A549 (cell line): ENCODE data around the gene STYK1. TPM values are rescaled to one million over a fixed set of nuclear protein-coding genes. Genes with fewer than 3 reads are reported as not detected.

Source experiments
- ATAC-seq, 2 experiments: fragments of 200-7000 bp in 1 of 2; fragments of >200 bp in 1 of 2; cut with Nextera tagmentation in 1 of 2; cut with Tn5 transposase in 1 of 2; 3 replicates each; pipeline versions ENCODE4 v1.8.0 to v1.9.1; 2018 to 2020; ENCODE audit warnings: mild to moderate bottlenecking in 1 of 2, moderate library complexity in 1 of 2
- CTCF ChIA-PET: fragments of 300-600 bp; sonication (Branson Sonifier 250); formaldehyde crosslinking; extraction: SDS; loops from one replicate; lab custom pipeline; 2021; ENCODE audit warnings: antibody characterized with exemption, inconsistent platforms; lab: Yijun Ruan, JAX
- POLR2A ChIA-PET: fragments of 350-600 bp; formaldehyde crosslinking; extraction: SDS; loops from one replicate; lab custom pipeline; 2021; ENCODE audit warnings: antibody characterized with exemption, inconsistent platforms; lab: Yijun Ruan, JAX
- DNase-seq, 2 experiments: peaks; one replicate each; pipeline versions ENCODE4 v3.0.0 to v3.0.0-alpha.2; 2011 to 2016; ENCODE audit warnings: low read depth in 1 of 2, low spot score in 1 of 2
- FAIRE-seq: peaks from 2 replicates; lab custom pipeline; 2011; peaks lifted over from hg19 to GRCh38; lab: Jason Lieb, UNC
- H3K27ac ChIP-seq, 2 experiments: fragments of >200 bp; sonication (Bioruptor Twin); formaldehyde crosslinking; 3 replicates each; pipeline ENCODE4 v1.5.1; 2016 to 2017
- H3K4me1 ChIP-seq: fragments of >200 bp; sonication (Bioruptor Twin); formaldehyde crosslinking; 3 replicates; pipeline ENCODE4 v1.6.1; 2016
- H3K4me2 ChIP-seq: fragments of >200 bp; sonication (Bioruptor Twin); formaldehyde crosslinking; 3 replicates; pipeline ENCODE4 v1.6.1; 2016
- H3K4me3 ChIP-seq: fragments of >200 bp; sonication (Bioruptor Twin); formaldehyde crosslinking; 3 replicates; pipeline ENCODE4 v1.5.1; 2016
- H3K9me3 ChIP-seq: fragments of >200 bp; sonication (Bioruptor Twin); formaldehyde crosslinking; 3 replicates; pipeline ENCODE4 v1.6.1; 2016
- CBX2 ChIP-seq: fragments of 200-600 bp; sonication (generic); IDR thresholded peaks from 2 replicates; pipeline ENCODE4 v1.6.1; 2016; ENCODE audit warnings: low read depth, mild to moderate bottlenecking, borderline replicate concordance
- CBX8 ChIP-seq: fragments of 200-600 bp; sonication (generic); IDR thresholded peaks from 2 replicates; pipeline ENCODE4 v1.6.1; 2016
- CEBPB ChIP-seq, 2 experiments: fragments of >200 bp in 1 of 2; sonication (Bioruptor Twin) in 1 of 2; formaldehyde crosslinking in 1 of 2; IDR thresholded peaks; 2 replicates each; pipeline ENCODE4 v1.6.1; 2012 to 2016
- CTCF ChIP-seq: fragments of >200 bp; sonication (Bioruptor Twin); formaldehyde crosslinking; IDR thresholded peaks from 3 replicates; pipeline ENCODE4 v1.5.1; 2016
- EHF ChIP-seq: fragments of 250-450 bp; sonication (Bioruptor Pico); IDR thresholded peaks from 2 replicates; pipeline ENCODE4 v1.5.0; 2020; ENCODE audit warnings: mild to moderate bottlenecking
- EP300 ChIP-seq, 2 experiments: fragments of >200 bp; sonication (Bioruptor Twin); formaldehyde crosslinking; IDR thresholded peaks; 2 replicates in 1 of 2; 3 replicates in 1 of 2; pipeline ENCODE4 v1.6.1; 2016 to 2017
- ESRRA ChIP-seq: fragments of 150-350 bp; IDR thresholded peaks from 2 replicates; pipeline ENCODE4 v1.6.1; 2014; ENCODE audit warnings: mild to moderate bottlenecking, low read length, borderline replicate concordance
- FOSB ChIP-seq: fragments of 250-450 bp; sonication (Bioruptor Pico); IDR thresholded peaks from 2 replicates; pipeline ENCODE4 v1.5.0; 2020; ENCODE audit warnings: mild to moderate bottlenecking, moderate library complexity
- FOSL2 ChIP-seq, 2 experiments: fragments of 450-650 bp in 1 of 2; fragments of >200 bp in 1 of 2; sonication (Bioruptor Twin) in 1 of 2; formaldehyde crosslinking; IDR thresholded peaks; 2 replicates each; pipeline versions ENCODE4 v1.5.0 to v1.6.1; 2016 to 2020; ENCODE audit warnings: mild to moderate bottlenecking in 1 of 2, moderate library complexity in 1 of 2
- GATA3 ChIP-seq: IDR thresholded peaks from 2 replicates; pipeline ENCODE4 v1.6.1; 2012; ENCODE audit warnings: borderline replicate concordance
- HOXA7 ChIP-seq: fragments of 250-450 bp; sonication (Bioruptor Pico); IDR thresholded peaks from 2 replicates; pipeline ENCODE4 v1.5.0; 2020; ENCODE audit warnings: mild to moderate bottlenecking, moderate library complexity
- HOXB13 ChIP-seq: fragments of 250-450 bp; sonication (Bioruptor Pico); IDR thresholded peaks from 2 replicates; pipeline ENCODE4 v1.5.0; 2020; ENCODE audit warnings: low read depth, mild to moderate bottlenecking, moderate library complexity
- JUN ChIP-seq, 2 experiments: fragments of >200 bp; sonication (Bioruptor Twin); formaldehyde crosslinking; IDR thresholded peaks; 2 replicates in 1 of 2; 3 replicates in 1 of 2; pipeline ENCODE4 v1.6.1; 2016 to 2017
- KDM1A ChIP-seq: fragments of 200-600 bp; sonication (generic); IDR thresholded peaks from 2 replicates; pipeline ENCODE4 v1.6.1; 2016; ENCODE audit warnings: low read depth, mild to moderate bottlenecking
- KDM5A ChIP-seq: fragments of 200-600 bp; sonication (generic); IDR thresholded peaks from 2 replicates; pipeline ENCODE4 v1.6.1; 2016; ENCODE audit warnings: antibody characterized with exemption, mild to moderate bottlenecking
- MAFK ChIP-seq: fragments of 450-650 bp; IDR thresholded peaks from 2 replicates; pipeline ENCODE4 v1.6.1; 2014; ENCODE audit not compliant: partially characterized antibody
- MYC ChIP-seq: IDR thresholded peaks from 2 replicates; pipeline ENCODE4 v1.6.1; 2012; ENCODE audit warnings: mild to moderate bottlenecking, inconsistent platforms, low read length, improper control_type of control experiment, borderline replicate concordance
- PHF8 ChIP-seq: fragments of 200-600 bp; sonication (generic); IDR thresholded peaks from 2 replicates; pipeline ENCODE4 v1.6.1; 2016; ENCODE audit warnings: low read depth, mild to moderate bottlenecking, antibody characterized with exemption, moderate library complexity, borderline replicate concordance
- POLR2A ChIP-seq: IDR thresholded peaks from 2 replicates; pipeline ENCODE4 v1.6.1; 2012; ENCODE audit warnings: mild to moderate bottlenecking, low read length
- RCOR1 ChIP-seq: fragments of 150-350 bp; IDR thresholded peaks from 2 replicates; pipeline ENCODE4 v1.6.1; 2014; ENCODE audit warnings: antibody characterized with exemption, low read length, low read depth
- RNF2 ChIP-seq: fragments of 200-600 bp; sonication (generic); IDR thresholded peaks from 2 replicates; pipeline ENCODE4 v1.6.1; 2016; ENCODE audit warnings: low read depth, mild to moderate bottlenecking, antibody characterized with exemption, moderate library complexity, borderline replicate concordance
- SMC3 ChIP-seq: fragments of >200 bp; sonication (Bioruptor Twin); formaldehyde crosslinking; IDR thresholded peaks from 3 replicates; pipeline ENCODE4 v1.6.1; 2018; ENCODE audit warnings: inconsistent platforms
- TP53 ChIP-seq: fragments of 250-450 bp; sonication (Bioruptor Pico); IDR thresholded peaks from 2 replicates; pipeline ENCODE4 v1.5.0; 2021; ENCODE audit warnings: mild to moderate bottlenecking, moderate library complexity
- ZC3H11A ChIP-seq: fragments of 450-650 bp; IDR thresholded peaks from 2 replicates; pipeline ENCODE4 v1.6.1; 2014; ENCODE audit warnings: antibody characterized with exemption, mild to moderate bottlenecking
- ZFP36 ChIP-seq: fragments of 450-650 bp; IDR thresholded peaks from 2 replicates; pipeline ENCODE4 v1.6.1; 2014; ENCODE audit warnings: borderline replicate concordance; ENCODE audit not compliant: partially characterized antibody
- WGBS: methylation state at CpG from one replicate; pipeline ENCODE4 v1.1.6; 2017; ENCODE audit errors: missing lambda C conversion rate; 5-methylcytosine and 5-hydroxymethylcytosine counted together
- polyA plus RNA-seq, 4 experiments: library from polyadenylated mRNA; depleted of rRNA in 3 of 4; stranded (reverse); fragments of >200 nt; fragmentation: RNase III in 1 of 4; extraction: RNeasy Plus Mini Kit Qiagen cat#74134 plus additional on column Dnase treatment in 1 of 4; gene quantifications; 2 replicates in 3 of 4; 3 replicates in 1 of 4; pipeline ENCODE4 v1.2.3, GENCODE V29; 2011 to 2017
- TF ChIP-seq, protein P1 (sequence below): IDR thresholded peaks from 2 replicates; pipeline ENCODE4 v1.6.1; 2012
- TF ChIP-seq, protein P2 (sequence below): fragments of 200-600 bp; sonication (generic); IDR thresholded peaks from 2 replicates; pipeline ENCODE4 v1.6.1; 2016; ENCODE audit warnings: antibody characterized with exemption, mild to moderate bottlenecking, moderate library complexity
- TF ChIP-seq, protein P3 (sequence below): IDR thresholded peaks from 2 replicates; pipeline ENCODE4 v1.6.1; 2012; ENCODE audit warnings: low read depth, borderline replicate concordance

The STYK1 gene
- polyA plus RNA-seq, 2 of the 4 experiments (the other 2 are of a cell fraction) = 0.32 to 0.56 TPM

DNA sequence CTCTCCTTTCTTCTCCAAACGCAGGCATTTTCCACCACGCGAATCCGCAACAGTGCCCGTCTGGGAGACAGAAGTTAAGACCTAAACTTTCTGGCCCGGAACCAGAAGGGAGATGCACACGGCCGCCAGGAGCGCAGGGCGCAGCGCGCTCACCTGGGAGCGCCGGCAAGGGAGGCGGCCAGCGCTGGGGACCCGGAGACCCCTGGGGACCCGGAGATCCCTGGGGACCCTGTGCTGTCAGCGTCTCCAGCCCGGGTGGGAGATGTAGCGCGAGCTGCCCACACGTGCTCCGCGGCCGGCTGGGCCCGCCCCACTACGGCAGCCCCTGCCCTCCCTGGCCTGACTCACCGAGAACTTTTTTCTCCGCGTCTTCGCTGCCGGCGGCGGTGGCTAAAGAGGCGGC is 48.7 kb upstream of the STYK1 start:
- 0% methylated on average over 9 of the region's 36 CpGs for WGBS
- Histone ChIP-seq H3K4me2 (peak overlapping the region; percentile 80), H3K4me1 (peaks cover 43% of the 10 kb centered on the region), H3K9me3 (no peaks in the 10 kb centered on the region), H3K27ac (peak overlapping the region; percentile 94 to 99), H3K4me3 (peak overlapping the region; percentile 93)
- FAIRE-seq (no peak), ATAC-seq (peak; percentile 59 to 60), DNase-seq (peak in 1 of 2 experiments; percentile 21)
- ChIA-PET CTCF (interaction anchor here (1.0 to 1.2 kb wide), 3 partner anchors 10 to 27 kb away, joined by 3 to 4 read pairs (median 3); no protein-coding TSS in a partner anchor), POLR2A (interaction anchor here (0.6 to 1.1 kb wide), 4 partner anchors 20 to 449 kb away, joined by 3 read pairs; partner anchors contain the start of gene SMIM10L1)
- TF ChIP-seq SMC3 (no peak), PHF8 (peak; percentile 39), FOSL2 (IDR thresholded peaks at IDR 0.05) (no peak), FOSL2 (CRISPR knock-in tag; IDR thresholded peaks at IDR 0.05) (0 out of 2 replicates have a peak, but pooled peaks have one; percentile 12), FOSB (CRISPR knock-in tag) (peak; percentile 52; the same call in 1 of the 2 replicates)

GRCh38 chr12:10721651-10722501 is 48.0 kb upstream of the STYK1 start:
- Histone ChIP-seq H3K9me3 (no peaks in the 10 kb centered on the region), H3K4me3 (peak overlapping the region; percentile 93), H3K27ac (peak overlapping the region; percentile 94 to 99), H3K4me1 (peaks cover 50% of the 10 kb centered on the region), H3K4me2 (peak overlapping the region; percentile 80)
- DNase-seq = peak; percentile 78 to 95
- POLR2A ChIA-PET = interaction anchor here (0.9 to 1.1 kb wide), 2 partner anchors 19 to 449 kb away, joined by 3 read pairs; partner anchors contain the start of gene SMIM10L1
- WGBS = 2% methylated on average over 26 of the region's 26 CpGs
- CTCF ChIA-PET = interaction anchor here (1.0 to 1.2 kb wide), 3 partner anchors 11 to 28 kb away, joined by 3 to 4 read pairs (median 3); no protein-coding TSS in a partner anchor
- FAIRE-seq = no peak
- peak; percentile 75 to 83 for ATAC-seq
- TF ChIP-seq MAFK = no peak
- TF ChIP-seq, protein P1, sequence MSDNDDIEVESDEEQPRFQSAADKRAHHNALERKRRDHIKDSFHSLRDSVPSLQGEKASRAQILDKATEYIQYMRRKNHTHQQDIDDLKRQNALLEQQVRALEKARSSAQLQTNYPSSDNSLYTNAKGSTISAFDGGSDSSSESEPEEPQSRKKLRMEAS = peak; percentile 98
- 0 out of 3 replicates have a peak, but pooled peaks have one; percentile 7 for TF ChIP-seq SMC3
- TF ChIP-seq, protein P2, sequence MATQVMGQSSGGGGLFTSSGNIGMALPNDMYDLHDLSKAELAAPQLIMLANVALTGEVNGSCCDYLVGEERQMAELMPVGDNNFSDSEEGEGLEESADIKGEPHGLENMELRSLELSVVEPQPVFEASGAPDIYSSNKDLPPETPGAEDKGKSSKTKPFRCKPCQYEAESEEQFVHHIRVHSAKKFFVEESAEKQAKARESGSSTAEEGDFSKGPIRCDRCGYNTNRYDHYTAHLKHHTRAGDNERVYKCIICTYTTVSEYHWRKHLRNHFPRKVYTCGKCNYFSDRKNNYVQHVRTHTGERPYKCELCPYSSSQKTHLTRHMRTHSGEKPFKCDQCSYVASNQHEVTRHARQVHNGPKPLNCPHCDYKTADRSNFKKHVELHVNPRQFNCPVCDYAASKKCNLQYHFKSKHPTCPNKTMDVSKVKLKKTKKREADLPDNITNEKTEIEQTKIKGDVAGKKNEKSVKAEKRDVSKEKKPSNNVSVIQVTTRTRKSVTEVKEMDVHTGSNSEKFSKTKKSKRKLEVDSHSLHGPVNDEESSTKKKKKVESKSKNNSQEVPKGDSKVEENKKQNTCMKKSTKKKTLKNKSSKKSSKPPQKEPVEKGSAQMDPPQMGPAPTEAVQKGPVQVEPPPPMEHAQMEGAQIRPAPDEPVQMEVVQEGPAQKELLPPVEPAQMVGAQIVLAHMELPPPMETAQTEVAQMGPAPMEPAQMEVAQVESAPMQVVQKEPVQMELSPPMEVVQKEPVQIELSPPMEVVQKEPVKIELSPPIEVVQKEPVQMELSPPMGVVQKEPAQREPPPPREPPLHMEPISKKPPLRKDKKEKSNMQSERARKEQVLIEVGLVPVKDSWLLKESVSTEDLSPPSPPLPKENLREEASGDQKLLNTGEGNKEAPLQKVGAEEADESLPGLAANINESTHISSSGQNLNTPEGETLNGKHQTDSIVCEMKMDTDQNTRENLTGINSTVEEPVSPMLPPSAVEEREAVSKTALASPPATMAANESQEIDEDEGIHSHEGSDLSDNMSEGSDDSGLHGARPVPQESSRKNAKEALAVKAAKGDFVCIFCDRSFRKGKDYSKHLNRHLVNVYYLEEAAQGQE = no peak
- TF ChIP-seq FOSB (CRISPR knock-in tag) = peak; percentile 10; the same call in 1 of the 2 replicates
- TF ChIP-seq CTCF = no peak
- 0 out of 2 replicates have a peak, but pooled peaks have one; percentile 62 for TF ChIP-seq TP53 (CRISPR knock-in tag)
- peak in 1 of 2 experiments; percentile 49; a peak in 2 of 5 replicates for TF ChIP-seq JUN (IDR thresholded peaks at IDR 0.05)
- TF ChIP-seq ESRRA = no peak
- no peak for TF ChIP-seq CBX2
- peak; percentile 92 to 99 for TF ChIP-seq CEBPB (IDR thresholded peaks at IDR 0.05)
- TF ChIP-seq KDM1A = no peak
- no peak for TF ChIP-seq ZC3H11A
- TF ChIP-seq PHF8 = no peak
- no peak for TF ChIP-seq HOXB13
- TF ChIP-seq POLR2A = peak; percentile 24; the same call in 1 of the 2 replicates
- 0 out of 2 replicates have a peak, but pooled peaks have one; percentile 77 for TF ChIP-seq HOXA7 (CRISPR knock-in tag)
- peak; percentile 61 for TF ChIP-seq GATA3
- no peak for TF ChIP-seq KDM5A
- no peak for TF ChIP-seq RCOR1
- TF ChIP-seq ZFP36 = no peak
- no peak for TF ChIP-seq CBX8
- TF ChIP-seq, protein P3, sequence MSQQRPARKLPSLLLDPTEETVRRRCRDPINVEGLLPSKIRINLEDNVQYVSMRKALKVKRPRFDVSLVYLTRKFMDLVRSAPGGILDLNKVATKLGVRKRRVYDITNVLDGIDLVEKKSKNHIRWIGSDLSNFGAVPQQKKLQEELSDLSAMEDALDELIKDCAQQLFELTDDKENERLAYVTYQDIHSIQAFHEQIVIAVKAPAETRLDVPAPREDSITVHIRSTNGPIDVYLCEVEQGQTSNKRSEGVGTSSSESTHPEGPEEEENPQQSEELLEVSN = peak; percentile 42; the same call in 1 of the 2 replicates
- no peak for TF ChIP-seq RNF2
- TF ChIP-seq EP300 (IDR thresholded peaks at IDR 0.05) = no peak
- TF ChIP-seq EHF = no peak
- TF ChIP-seq MYC = peak; percentile 94
